Muscle layer of duodenum (tissue), 2 donors: ENCODE data around the gene SLC6A19.

Experiments
- H3K27ac ChIP-seq: one replicate; pipeline ENCODE4 v1.7.0; 2013; ENCODE audit warnings: mild to moderate bottlenecking, low read length
- H3K27me3 ChIP-seq: one replicate; pipeline ENCODE4 v1.7.0; 2013; ENCODE audit warnings: low read depth, mild to moderate bottlenecking, control low read depth, low read length
- H3K36me3 ChIP-seq, 2 donors: one replicate each; pipeline ENCODE4 v1.7.0; 2013; ENCODE audit warnings: low read length in 2 of 2, control low read depth in 1 of 2, mild to moderate bottlenecking in 1 of 2; ENCODE audit not compliant: insufficient read depth in 2 of 2, control insufficient read depth in 1 of 2
- H3K4me1 ChIP-seq, 2 donors: one replicate each; pipeline ENCODE4 v1.7.0; 2013; ENCODE audit warnings: low read length in 2 of 2, mild to moderate bottlenecking in 2 of 2, control low read depth in 1 of 2, moderate library complexity in 1 of 2; ENCODE audit not compliant: insufficient read depth in 2 of 2, control insufficient read depth in 1 of 2
- H3K4me3 ChIP-seq, 2 donors: one replicate each; pipeline ENCODE4 v1.7.0; 2013; ENCODE audit warnings: low read length in 2 of 2, low read depth in 1 of 2, mild to moderate bottlenecking in 1 of 2
- H3K9me3 ChIP-seq, 2 donors: one replicate each; pipeline ENCODE4 v1.7.0; 2013; ENCODE audit warnings: low read length in 2 of 2, control low read depth in 1 of 2, mild to moderate bottlenecking in 1 of 2; ENCODE audit not compliant: control insufficient read depth in 1 of 2
- donor health status: healthy.

SLC6A19 gene

DNA sequence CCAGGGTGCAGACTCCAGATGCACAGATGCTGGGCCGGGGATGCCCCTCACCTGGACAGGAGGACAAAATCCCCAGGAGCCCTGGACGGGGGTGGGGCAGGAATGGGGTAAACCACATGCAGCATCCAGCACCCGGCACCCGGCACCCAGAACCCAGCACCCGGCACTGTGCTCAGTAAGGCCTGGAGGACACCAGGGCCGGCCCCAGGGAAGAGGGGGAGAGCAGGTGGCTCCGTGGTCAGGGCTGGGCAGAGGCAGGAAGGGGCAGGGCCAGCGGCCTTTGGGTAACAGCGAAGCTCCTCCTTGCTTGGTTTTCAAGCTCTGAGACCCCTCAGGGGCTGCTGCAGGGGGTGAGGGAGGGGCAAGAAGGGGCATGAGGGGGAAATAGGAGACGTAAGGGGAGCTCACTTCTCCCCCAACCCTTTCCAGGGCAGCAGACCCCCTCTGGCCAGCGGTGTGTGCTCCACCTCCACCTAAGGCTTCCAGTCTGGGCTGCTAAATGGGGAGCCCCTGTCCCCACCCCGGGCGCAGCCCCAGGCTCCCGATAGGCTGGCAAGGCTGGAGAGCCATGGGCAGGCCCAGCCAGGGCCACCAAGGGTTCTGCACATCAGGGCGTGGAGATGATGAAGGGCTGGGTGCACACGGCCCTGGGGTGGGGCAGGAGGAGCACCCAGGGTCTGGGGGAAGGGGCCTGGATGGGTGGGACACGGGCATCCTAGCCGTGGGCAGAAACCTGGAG is 17.8 kb upstream of the SLC6A19 start:
- Histone ChIP-seq H3K9me3 (no peaks in the 10 kb centered on the region), H3K4me3 (no peak overlapping the region), H3K27me3 (peaks cover 5% of the 10 kb centered on the region), H3K36me3 (no peaks in the 10 kb centered on the region), H3K4me1 (peaks cover 0 to 9% of the 10 kb centered on the region in 2 donors), H3K27ac (no peak overlapping the region)

DNA sequence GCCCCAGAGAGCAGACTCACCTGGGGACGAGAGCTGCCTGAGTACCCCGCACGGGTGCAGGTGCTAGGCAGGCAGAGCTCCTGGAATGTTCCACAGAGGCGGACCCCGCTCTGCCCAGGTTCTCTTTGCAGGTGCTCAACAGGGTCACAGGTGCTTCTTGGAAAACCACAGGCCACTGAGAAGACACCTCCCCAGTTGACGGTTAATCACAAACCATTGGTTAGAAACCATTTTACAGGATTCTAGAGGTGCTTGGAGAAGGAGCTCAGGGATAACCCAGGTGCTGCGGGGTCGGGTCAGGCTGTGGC is 17.3 kb upstream of the SLC6A19 start:
- Histone ChIP-seq H3K36me3 (no peaks in the 10 kb centered on the region), H3K4me3 (no peak overlapping the region), H3K9me3 (no peaks in the 10 kb centered on the region), H3K27ac (no peak overlapping the region), H3K4me1 (peaks cover 0 to 9% of the 10 kb centered on the region in 2 donors), H3K27me3 (peaks cover 5% of the 10 kb centered on the region)

DNA sequence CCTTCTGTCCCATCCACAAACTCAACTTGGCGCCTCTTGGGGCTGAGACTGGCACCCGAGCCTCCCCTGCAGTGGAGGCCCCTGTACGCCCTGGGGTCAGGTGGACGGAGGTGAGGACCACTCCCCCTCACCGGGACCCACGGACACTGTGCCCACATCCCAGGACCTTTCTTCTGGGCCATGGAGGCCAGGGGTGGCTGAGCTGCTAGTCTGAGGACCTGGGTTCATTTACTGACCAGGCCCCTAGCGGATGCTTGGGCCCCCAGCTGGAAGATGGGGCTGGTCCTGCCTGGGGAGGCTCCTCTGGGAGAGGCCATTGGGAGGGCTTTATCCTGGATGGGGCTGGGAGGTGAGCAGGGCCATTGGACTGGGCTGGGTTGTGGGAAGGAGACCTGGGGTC is 16.9 kb upstream of the SLC6A19 start:
- Histone ChIP-seq H3K36me3 (no peaks in the 10 kb centered on the region), H3K27me3 (peaks cover 5% of the 10 kb centered on the region), H3K27ac (no peak overlapping the region), H3K4me1 (peaks cover 0 to 9% of the 10 kb centered on the region in 2 donors), H3K9me3 (no peaks in the 10 kb centered on the region), H3K4me3 (no peak overlapping the region)

DNA sequence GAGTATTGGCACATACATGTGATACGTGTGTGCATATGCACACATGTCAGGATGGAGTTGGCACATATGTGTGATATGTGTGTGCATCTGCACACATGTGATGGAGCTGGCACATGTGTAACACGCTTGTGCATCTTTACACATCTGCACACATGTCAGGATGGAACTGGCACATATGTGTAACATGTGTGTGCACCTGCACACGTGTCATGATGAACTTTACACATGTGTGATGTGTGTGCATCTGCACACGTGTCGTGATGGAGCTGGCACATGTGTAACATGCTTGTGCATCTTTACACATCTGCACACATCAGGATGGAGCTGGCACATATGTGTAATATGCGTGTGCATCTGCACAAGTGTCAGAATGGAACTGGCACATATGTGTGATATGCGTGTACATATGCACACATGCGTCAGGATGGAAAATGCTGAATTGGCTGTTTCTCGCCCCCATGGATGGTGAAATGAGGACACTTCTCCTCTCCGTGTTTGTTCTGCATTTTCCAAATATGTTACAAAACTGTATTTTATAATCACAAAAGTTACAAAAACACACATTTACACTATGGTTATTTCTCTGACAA is 16.3 kb upstream of the SLC6A19 start:
- peaks cover 0 to 9% of the 10 kb centered on the region in 2 donors for H3K4me1 ChIP-seq
- H3K27ac ChIP-seq: no peak overlapping the region
- no peaks in the 10 kb centered on the region for H3K9me3 ChIP-seq
- H3K4me3 ChIP-seq: no peak overlapping the region
- no peaks in the 10 kb centered on the region for H3K36me3 ChIP-seq
- peaks cover 5% of the 10 kb centered on the region for H3K27me3 ChIP-seq

DNA sequence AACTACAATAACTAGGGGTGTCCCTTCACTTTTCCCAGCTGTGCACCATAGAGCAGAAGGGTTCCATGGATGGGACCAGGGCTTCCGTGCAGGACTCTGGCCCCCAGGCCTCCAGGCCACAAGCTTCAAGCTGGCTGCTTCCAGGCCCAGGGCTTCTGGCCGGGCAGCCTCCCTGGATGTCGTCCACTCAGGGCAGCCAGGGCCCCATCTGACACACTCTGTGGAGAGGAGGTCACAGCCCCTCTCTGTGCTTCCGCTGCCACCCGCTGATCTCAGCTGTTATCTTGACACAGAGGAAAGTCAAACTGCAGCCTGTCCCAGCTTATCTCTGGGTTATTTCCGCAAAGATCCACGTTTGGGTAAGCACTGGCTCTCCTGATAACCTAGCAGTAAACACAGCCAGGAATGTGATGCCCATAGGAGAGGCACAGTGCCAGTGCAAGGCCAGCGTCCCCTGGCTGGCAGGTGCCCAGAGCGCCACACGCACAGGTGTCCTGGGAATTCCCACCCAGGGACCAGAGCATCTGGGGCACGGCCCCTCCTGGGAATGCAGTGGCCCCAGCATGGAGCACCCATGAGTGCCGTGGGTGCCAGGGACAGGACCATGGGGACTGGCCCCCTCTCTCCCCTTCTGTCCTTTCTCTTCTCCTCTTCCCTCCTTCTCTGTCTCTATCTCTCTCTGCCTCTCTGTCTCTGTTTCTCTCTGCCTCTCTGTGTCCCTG is 15.6 kb upstream of the SLC6A19 start:
- Histone ChIP-seq H3K27me3 (peaks cover 7% of the 10 kb centered on the region), H3K27ac (no peak overlapping the region), H3K4me3 (no peak overlapping the region), H3K36me3 (no peaks in the 10 kb centered on the region), H3K4me1 (peaks cover 0 to 9% of the 10 kb centered on the region in 2 donors), H3K9me3 (no peaks in the 10 kb centered on the region)

DNA sequence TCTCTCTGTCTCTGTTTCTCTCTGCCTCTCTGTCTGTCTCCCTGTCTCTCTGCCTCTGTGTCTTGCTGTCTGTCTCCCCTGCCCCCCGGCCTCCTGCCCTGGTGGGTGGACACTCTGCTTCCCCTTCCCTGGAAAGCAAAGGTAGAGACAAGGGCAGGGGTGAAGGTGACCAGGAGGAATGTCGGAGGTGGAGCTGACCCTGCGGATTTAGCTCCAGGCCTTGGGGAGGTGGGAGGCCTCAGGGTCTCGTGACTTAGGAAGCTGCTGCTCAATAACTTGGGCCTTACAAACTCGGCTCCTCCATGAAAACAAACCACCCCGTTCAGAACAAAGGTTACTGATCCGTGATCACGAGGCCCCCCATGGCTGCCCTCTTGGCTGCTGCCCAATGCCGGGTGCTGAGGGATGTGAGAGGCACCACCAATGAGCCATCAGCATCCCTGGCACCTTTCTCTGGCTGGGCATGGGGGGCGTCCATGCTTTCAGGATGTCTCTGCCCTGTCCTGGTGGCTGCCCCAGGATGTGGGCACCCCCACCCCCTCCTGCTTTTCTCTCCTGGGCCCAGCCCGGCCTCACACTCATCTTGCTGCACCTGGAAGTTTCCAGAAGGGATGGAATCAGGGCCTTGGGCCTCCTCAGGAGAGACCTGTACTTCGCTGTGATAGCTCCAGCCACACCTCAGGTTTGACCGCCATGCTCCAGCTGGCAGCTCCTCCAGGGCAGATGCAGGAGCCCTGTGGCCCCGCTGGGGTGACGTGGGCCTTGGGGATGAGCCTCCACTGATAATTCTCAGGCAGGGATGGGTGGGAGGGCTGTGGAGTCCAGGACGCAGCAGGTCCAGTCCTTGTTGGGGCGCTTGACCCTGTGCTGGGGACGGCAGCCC is 14.8 kb upstream of the SLC6A19 start:
- Histone ChIP-seq H3K27me3 (peaks cover 8% of the 10 kb centered on the region), H3K9me3 (no peaks in the 10 kb centered on the region), H3K4me1 (peaks cover 0 to 9% of the 10 kb centered on the region in 2 donors), H3K36me3 (no peaks in the 10 kb centered on the region), H3K4me3 (no peak overlapping the region), H3K27ac (no peak overlapping the region)

DNA sequence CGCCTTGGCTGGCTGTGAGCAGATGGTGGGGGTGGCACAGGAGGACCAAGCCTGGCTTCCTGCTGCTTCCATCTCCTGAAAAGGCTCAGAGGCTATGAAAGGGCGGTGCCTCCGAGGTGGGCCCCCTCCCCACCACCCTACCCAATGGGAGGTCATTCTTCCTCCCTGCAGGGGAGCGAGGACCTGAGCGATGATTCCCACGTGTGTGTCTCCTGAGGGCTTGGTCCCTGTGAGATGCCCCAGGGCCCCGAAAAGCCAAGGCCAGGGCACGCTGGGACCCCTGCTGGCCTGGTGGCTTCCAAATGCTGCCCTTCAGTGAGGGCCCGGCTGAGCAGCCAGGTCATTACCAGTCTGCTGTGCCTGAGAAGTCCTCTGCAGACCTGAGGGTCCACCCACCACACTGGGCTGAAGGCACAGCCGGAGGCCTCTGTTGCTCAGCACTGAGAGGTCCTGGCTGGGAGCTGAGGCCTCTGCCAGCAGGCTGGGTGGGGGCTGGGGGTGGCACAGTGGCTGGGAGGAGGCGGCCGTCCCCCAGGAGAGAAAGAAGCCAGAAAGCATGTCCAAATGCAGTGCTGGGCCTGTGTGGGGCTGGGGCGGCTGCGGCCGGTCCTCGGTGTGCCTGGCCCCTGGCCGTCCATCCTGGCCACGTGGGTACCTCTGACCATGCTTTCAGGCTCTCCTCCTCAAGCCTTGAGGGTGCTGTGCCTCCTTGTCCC is 14.0 kb upstream of the SLC6A19 start:
- Histone ChIP-seq H3K36me3 (no peaks in the 10 kb centered on the region), H3K4me1 (peaks cover 0 to 9% of the 10 kb centered on the region in 2 donors), H3K27me3 (peaks cover 8% of the 10 kb centered on the region), H3K27ac (no peak overlapping the region), H3K4me3 (no peak overlapping the region), H3K9me3 (no peaks in the 10 kb centered on the region)

DNA sequence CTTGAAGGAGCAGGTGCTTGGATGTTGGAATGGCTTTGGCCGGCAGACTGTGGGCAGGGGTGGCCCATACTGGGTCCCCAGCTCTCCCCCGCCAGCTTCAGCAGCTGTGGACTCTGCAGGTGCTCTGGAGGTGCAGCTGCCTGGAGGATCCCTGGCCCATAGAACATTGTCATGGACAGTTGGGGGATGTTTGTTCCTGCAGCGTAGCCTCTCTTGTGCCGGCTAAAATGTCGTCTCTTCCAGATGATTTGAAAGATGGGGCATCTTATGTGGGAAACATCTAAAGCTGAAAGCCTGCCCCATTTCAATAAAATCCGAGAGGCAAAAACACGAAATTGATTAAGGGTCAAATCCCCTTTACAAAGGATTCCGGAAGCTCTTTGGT is 13.5 kb upstream of the SLC6A19 start:
- H3K4me1 ChIP-seq: peaks cover 0 to 9% of the 10 kb centered on the region in 2 donors
- H3K27me3 ChIP-seq: peaks cover 8% of the 10 kb centered on the region
- H3K9me3 ChIP-seq: no peaks in the 10 kb centered on the region
- H3K27ac ChIP-seq: no peak overlapping the region
- H3K36me3 ChIP-seq: no peaks in the 10 kb centered on the region
- H3K4me3 ChIP-seq: no peak overlapping the region

DNA sequence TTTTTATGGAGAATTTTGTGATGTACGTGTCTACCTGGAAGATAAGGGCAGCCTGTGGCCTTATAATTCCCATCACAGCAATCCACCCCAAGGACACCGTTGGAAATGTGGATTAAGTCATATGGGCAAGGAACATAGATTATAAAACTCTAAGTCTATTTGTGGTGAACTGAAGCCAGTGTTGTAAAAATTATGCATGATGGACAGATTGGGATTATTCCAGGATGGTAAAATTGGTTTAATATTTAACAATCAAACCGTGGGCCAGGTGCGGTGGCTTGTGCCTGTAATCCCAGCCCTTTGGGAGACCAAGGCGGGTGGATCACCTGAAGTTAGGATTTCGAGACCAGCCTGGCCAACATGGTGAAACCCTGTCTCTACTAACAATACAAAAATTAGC is 12.9 kb upstream of the SLC6A19 start:
- H3K27me3 ChIP-seq: peaks cover 8% of the 10 kb centered on the region
- peaks cover 0 to 9% of the 10 kb centered on the region in 2 donors for H3K4me1 ChIP-seq
- no peaks in the 10 kb centered on the region for H3K36me3 ChIP-seq
- H3K27ac ChIP-seq: no peak overlapping the region
- no peaks in the 10 kb centered on the region for H3K9me3 ChIP-seq
- H3K4me3 ChIP-seq: no peak overlapping the region

DNA sequence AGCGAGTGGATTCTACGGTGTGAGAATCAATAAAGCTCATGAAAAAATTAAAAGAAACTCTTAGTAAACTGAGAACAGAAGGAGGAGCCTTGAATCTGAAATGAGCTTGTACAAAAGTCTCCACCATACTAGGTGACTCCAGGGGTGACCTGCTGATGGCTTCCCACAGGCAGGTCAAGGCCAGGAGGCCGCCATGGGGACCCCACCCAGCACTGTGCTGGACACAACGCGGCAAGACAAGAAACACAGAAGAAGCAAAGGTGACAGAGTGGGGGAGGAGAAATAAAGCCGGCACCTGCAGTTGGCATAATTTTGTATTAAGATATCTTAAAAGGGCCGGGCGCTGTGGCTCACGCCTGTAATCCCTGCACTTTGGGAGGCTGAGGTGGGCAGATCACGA is 12.1 kb upstream of the SLC6A19 start:
- no peak overlapping the region for H3K27ac ChIP-seq
- H3K27me3 ChIP-seq: peaks cover 8% of the 10 kb centered on the region
- H3K36me3 ChIP-seq: no peaks in the 10 kb centered on the region
- no peaks in the 10 kb centered on the region for H3K9me3 ChIP-seq
- H3K4me1 ChIP-seq: peaks cover 0 to 9% of the 10 kb centered on the region in 2 donors
- no peak overlapping the region for H3K4me3 ChIP-seq
